Uterus (tissue), 2 donors: ENCODE data around the gene CACNA1C.

Experiments used
- POLR2A ChIP-seq, 2 donors: fragments of 450-650 bp; IDR thresholded peaks; one replicate each; pipeline ENCODE4 v1.6.1; 2016; ENCODE audit warnings: antibody characterized with exemption in 2 of 2, mild to moderate bottlenecking in 1 of 2, moderate library complexity in 1 of 2
- TF ChIP-seq, protein P1 (sequence below), 4 experiments: fragments of 200-600 bp in 2 of 4; fragments of 450-650 bp in 2 of 4; sonication (generic) in 2 of 4; IDR thresholded peaks; one replicate each; pipeline ENCODE4 v1.5.1; 2016 to 2019; ENCODE audit warnings: antibody characterized with exemption in 4 of 4, mild to moderate bottlenecking in 2 of 4, moderate library complexity in 1 of 4

DNA sequence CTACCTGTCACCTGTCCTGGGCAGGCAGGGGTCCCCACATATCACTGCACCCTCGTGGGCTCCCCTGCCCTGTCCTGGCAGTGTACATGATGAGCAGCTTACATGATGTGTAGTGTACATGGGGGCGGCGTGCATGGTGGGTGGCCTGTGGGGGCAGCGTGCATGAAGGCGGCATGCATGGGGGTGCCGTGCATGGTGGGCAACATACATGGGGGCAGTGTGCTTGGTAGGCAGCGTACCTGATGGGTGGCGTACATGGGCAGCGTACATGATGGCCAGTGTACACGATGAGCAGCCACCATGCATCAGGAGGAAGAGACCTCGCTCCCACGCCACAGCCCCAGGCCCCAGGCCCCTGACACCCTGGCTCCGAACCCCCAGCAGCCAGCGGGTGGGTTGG is 266.3 kb downstream of the CACNA1C start:
- TF ChIP-seq, protein P1, sequence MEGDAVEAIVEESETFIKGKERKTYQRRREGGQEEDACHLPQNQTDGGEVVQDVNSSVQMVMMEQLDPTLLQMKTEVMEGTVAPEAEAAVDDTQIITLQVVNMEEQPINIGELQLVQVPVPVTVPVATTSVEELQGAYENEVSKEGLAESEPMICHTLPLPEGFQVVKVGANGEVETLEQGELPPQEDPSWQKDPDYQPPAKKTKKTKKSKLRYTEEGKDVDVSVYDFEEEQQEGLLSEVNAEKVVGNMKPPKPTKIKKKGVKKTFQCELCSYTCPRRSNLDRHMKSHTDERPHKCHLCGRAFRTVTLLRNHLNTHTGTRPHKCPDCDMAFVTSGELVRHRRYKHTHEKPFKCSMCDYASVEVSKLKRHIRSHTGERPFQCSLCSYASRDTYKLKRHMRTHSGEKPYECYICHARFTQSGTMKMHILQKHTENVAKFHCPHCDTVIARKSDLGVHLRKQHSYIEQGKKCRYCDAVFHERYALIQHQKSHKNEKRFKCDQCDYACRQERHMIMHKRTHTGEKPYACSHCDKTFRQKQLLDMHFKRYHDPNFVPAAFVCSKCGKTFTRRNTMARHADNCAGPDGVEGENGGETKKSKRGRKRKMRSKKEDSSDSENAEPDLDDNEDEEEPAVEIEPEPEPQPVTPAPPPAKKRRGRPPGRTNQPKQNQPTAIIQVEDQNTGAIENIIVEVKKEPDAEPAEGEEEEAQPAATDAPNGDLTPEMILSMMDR (IDR thresholded peaks at IDR 0.05): no peak
- TF ChIP-seq POLR2A (IDR thresholded peaks at IDR 0.05): no peak
